Mesenchymal stem cell (in vitro differentiated cells and primary cell): ENCODE results near the gene ARRDC2.

ENCODE experiments used
- DNase-seq: peaks from one replicate; pipeline ENCODE4 v3.0.0-alpha.2; 2013
- H2AFZ ChIP-seq: one replicate; pipeline ENCODE4 v1.6.1; 2013; ENCODE audit warnings: low read depth, mild to moderate bottlenecking, control low read depth, inconsistent platforms, low read length, moderate library complexity
- H2AK5ac ChIP-seq: 2 replicates; pipeline ENCODE4 v1.6.1; 2013; ENCODE audit warnings: low read length, moderate library complexity, mild to moderate bottlenecking, inconsistent platforms; ENCODE audit not compliant: severe bottlenecking
- H2BK120ac ChIP-seq: one replicate; pipeline ENCODE4 v1.6.1; 2013; ENCODE audit warnings: low read depth, mild to moderate bottlenecking, inconsistent platforms, low read length, moderate library complexity
- H2BK12ac ChIP-seq, 2 experiments: one replicate each; pipeline ENCODE4 v1.6.1; 2013; ENCODE audit warnings: inconsistent platforms in 2 of 2, low read length in 2 of 2, mild to moderate bottlenecking in 2 of 2, moderate library complexity in 2 of 2, control low read depth in 1 of 2
- H2BK15ac ChIP-seq: one replicate; pipeline ENCODE4 v1.6.1; 2013; ENCODE audit warnings: mild to moderate bottlenecking, low read depth, inconsistent platforms; ENCODE audit not compliant: poor library complexity, severe bottlenecking
- H2BK5ac ChIP-seq: 2 replicates; pipeline ENCODE4 v1.6.1; 2013; ENCODE audit warnings: low read depth, mild to moderate bottlenecking, low read length, control low read depth, inconsistent platforms; ENCODE audit not compliant: poor library complexity, severe bottlenecking
- H3K14ac ChIP-seq, 2 experiments: one replicate each; pipeline ENCODE4 v1.6.1; 2013; ENCODE audit warnings: inconsistent platforms in 2 of 2, low read length in 2 of 2, control low read depth in 1 of 2, mild to moderate bottlenecking in 1 of 2, moderate library complexity in 1 of 2
- H3K18ac ChIP-seq, 2 experiments: one replicate each; pipeline ENCODE4 v1.6.1; 2013; ENCODE audit warnings: inconsistent platforms in 2 of 2, low read length in 2 of 2, control low read depth in 1 of 2, low read depth in 1 of 2, mild to moderate bottlenecking in 1 of 2
- H3K23ac ChIP-seq, 2 experiments: one replicate each; pipeline ENCODE4 v1.6.1; 2013; ENCODE audit warnings: inconsistent platforms in 2 of 2, low read length in 2 of 2, mild to moderate bottlenecking in 2 of 2, moderate library complexity in 2 of 2, control low read depth in 1 of 2
- H3K27ac ChIP-seq: 2 replicates; pipeline ENCODE4 v1.5.1; 2013; ENCODE audit warnings: mild to moderate bottlenecking, moderate library complexity, low read length, control low read depth, inconsistent platforms; ENCODE audit not compliant: poor library complexity, severe bottlenecking
- H3K27me3 ChIP-seq, 2 experiments: 2 replicates each; pipeline versions ENCODE4 v1.6.1 to v1.7.0; 2013; ENCODE audit warnings: low read length in 2 of 2, mild to moderate bottlenecking in 2 of 2, moderate library complexity in 2 of 2, control low read depth in 1 of 2, inconsistent platforms in 1 of 2; ENCODE audit not compliant: control insufficient read depth in 1 of 2, insufficient read depth in 1 of 2
- H3K36me3 ChIP-seq, 2 experiments: 2 replicates each; pipeline versions ENCODE4 v1.6.1 to v1.7.0; 2013; ENCODE audit warnings: low read length in 2 of 2, control low read depth in 1 of 2, inconsistent platforms in 1 of 2, low read depth in 1 of 2, mild to moderate bottlenecking in 1 of 2; ENCODE audit not compliant: insufficient read depth in 2 of 2, control insufficient read depth in 1 of 2
- H3K4ac ChIP-seq, 2 experiments: one replicate each; pipeline ENCODE4 v1.6.1; 2013; ENCODE audit warnings: inconsistent platforms in 2 of 2, low read length in 2 of 2, mild to moderate bottlenecking in 2 of 2, moderate library complexity in 2 of 2, control low read depth in 1 of 2, low read depth in 1 of 2
- H3K4me1 ChIP-seq: 2 replicates; pipeline ENCODE4 v1.6.1; 2013; ENCODE audit warnings: low read depth, low read length, control low read depth; ENCODE audit not compliant: control insufficient read depth, insufficient read depth
- H3K4me2 ChIP-seq: 2 replicates; pipeline ENCODE4 v1.6.1; 2013; ENCODE audit warnings: low read length, mild to moderate bottlenecking, inconsistent platforms; ENCODE audit not compliant: poor library complexity, severe bottlenecking
- H3K4me3 ChIP-seq, 2 experiments: 2 replicates each; pipeline versions ENCODE4 v1.5.1 to v1.7.0; 2013; ENCODE audit warnings: low read length in 2 of 2, mild to moderate bottlenecking in 2 of 2, control low read depth in 1 of 2, low read depth in 1 of 2; ENCODE audit not compliant: insufficient read depth in 1 of 2
- H3K79me1 ChIP-seq: replicated peaks from 2 replicates; pipeline ENCODE4 v1.6.1; 2013; ENCODE audit warnings: mild to moderate bottlenecking, control low read depth, low read length, inconsistent platforms; ENCODE audit not compliant: poor library complexity, severe bottlenecking
- H3K9ac ChIP-seq: 2 replicates; pipeline ENCODE4 v1.7.0; 2013; ENCODE audit warnings: mild to moderate bottlenecking, low read length, moderate library complexity
- H3K9me3 ChIP-seq: 2 replicates; pipeline ENCODE4 v1.7.0; 2013; ENCODE audit warnings: mild to moderate bottlenecking, low read length; ENCODE audit not compliant: control insufficient read depth
- H4K8ac ChIP-seq: one replicate; pipeline ENCODE4 v1.6.1; 2013; ENCODE audit warnings: inconsistent platforms, mild to moderate bottlenecking, low read length, moderate library complexity
- H4K91ac ChIP-seq: one replicate; pipeline ENCODE4 v1.6.1; 2013; ENCODE audit warnings: mild to moderate bottlenecking, low read length, inconsistent platforms
- WGBS: methylation state at CpG from one replicate; pipeline ENCODE4 v1.1.7; 2013; ENCODE audit warnings: mixed read lengths; 5-methylcytosine and 5-hydroxymethylcytosine counted together

Gene ARRDC2

DNA sequence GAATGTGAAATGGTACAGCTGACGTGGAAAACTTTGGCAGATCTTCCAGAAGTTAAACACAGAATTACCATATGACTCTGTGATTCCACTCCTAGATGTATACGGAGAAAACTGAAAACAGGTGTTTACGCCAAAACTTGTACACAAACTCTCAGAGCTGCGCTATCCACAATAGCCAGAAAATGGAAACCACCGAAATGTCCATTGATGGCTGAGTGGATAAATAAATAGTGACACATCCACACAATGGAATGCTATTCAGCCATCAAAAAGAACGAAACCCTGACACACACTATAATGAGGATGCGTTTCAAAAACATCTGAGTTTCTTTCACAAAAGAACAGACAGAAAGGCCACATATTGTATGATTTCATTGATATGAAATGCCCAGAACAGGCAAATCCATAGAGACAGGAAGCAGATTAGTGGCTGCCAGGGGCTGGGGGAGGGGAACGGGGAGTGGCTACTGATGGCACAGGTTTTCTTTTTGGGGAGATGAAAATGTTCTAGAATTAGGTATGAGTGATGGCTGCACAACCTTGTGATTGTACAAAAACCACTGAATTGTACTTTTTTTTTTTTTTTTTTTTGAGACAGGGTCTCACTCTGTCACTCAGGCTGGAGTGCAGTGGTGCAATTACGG lies 45.7 kb downstream of the ARRDC2 start:
- no peak overlapping the region for H2BK5ac ChIP-seq
- H2BK15ac ChIP-seq = no peak overlapping the region
- no peak overlapping the region for H2BK12ac ChIP-seq
- no peak overlapping the region for H3K4me2 ChIP-seq
- H4K8ac ChIP-seq = no peak overlapping the region
- no peaks in the 10 kb centered on the region for H3K36me3 ChIP-seq
- no peak overlapping the region for H2AK5ac ChIP-seq
- H3K4me1 ChIP-seq = peaks cover 6% of the 10 kb centered on the region
- H3K79me1 ChIP-seq = no peaks in the 10 kb centered on the region
- H2BK120ac ChIP-seq = no peak overlapping the region
- 86% methylated on average over 9 of the region's 9 CpGs for WGBS
- H3K27me3 ChIP-seq = no peaks in the 10 kb centered on the region
- no peak overlapping the region for H3K27ac ChIP-seq
- no peak overlapping the region for H3K4ac ChIP-seq
- no peak overlapping the region for H3K9ac ChIP-seq
- no peaks in the 10 kb centered on the region for H3K9me3 ChIP-seq
- no peak overlapping the region for H4K91ac ChIP-seq
- DNase-seq = peak; percentile 62
- no peak overlapping the region for H3K18ac ChIP-seq
- H2AFZ ChIP-seq = no peak overlapping the region
- no peak overlapping the region for H3K23ac ChIP-seq
- no peak overlapping the region for H3K4me3 ChIP-seq
- H3K14ac ChIP-seq = no peak overlapping the region

DNA sequence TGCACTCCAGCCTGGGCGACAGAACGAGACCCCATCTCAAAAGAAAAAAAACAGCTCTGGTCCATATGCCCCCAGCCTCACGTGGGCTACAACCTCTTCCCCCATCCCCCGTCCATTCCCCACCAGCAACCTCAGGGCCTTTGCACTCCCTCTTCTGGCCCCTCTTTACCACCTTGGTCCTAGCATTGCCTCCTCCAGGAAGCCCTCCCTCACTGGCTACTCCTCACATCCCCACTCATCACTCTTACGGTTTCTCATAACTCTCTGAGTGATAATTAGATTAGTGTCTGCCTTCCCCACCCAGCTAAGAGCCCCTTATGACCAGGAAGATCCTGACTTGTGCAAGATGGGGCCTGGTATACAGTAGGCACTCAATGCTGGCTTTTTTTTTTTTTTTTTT lies 48.0 kb downstream of the ARRDC2 start:
- Histone ChIP-seq H3K4me3 (no peak overlapping the region), H3K4ac (no peak overlapping the region), H3K14ac (no peak overlapping the region), H3K9me3 (no peaks in the 10 kb centered on the region), H3K9ac (no peak overlapping the region), H2BK5ac (no peak overlapping the region), H3K4me2 (no peak overlapping the region), H2AK5ac (no peak overlapping the region), H3K27ac (no peak overlapping the region), H4K91ac (no peak overlapping the region), H3K23ac (no peak overlapping the region), H3K79me1 (no peaks in the 10 kb centered on the region), H3K36me3 (no peaks in the 10 kb centered on the region), H2BK12ac (no peak overlapping the region), H3K4me1 (peaks cover 6% of the 10 kb centered on the region), H2BK120ac (no peak overlapping the region), H2BK15ac (no peak overlapping the region), H3K18ac (no peak overlapping the region), H4K8ac (no peak overlapping the region), H2AFZ (no peak overlapping the region), H3K27me3 (peaks cover 6 to 14% of the 10 kb centered on the region in 2 experiments)
- WGBS = 80% methylated on average over 5 of the region's 5 CpGs
- no peak for DNase-seq

- Histone ChIP-seq H3K4me3 (no peak overlapping the region), H4K91ac (no peak overlapping the region), H3K4ac (no peak overlapping the region), H3K18ac (peak overlapping the region in 1 of 2 experiments; percentile 74), H4K8ac (peak overlapping the region; percentile 81), H2AK5ac (no peak overlapping the region), H3K27me3 (peaks cover 6 to 23% of the 10 kb centered on the region in 2 experiments), H2BK5ac (no peak overlapping the region), H2BK15ac (no peak overlapping the region), H2BK120ac (no peak overlapping the region), H3K36me3 (no peaks in the 10 kb centered on the region), H2AFZ (no peak overlapping the region), H3K4me2 (no peak overlapping the region), H3K9ac (no peak overlapping the region), H3K23ac (no peak overlapping the region), H3K79me1 (no peaks in the 10 kb centered on the region), H3K9me3 (no peaks in the 10 kb centered on the region), H3K14ac (no peak overlapping the region), H2BK12ac (no peak overlapping the region), H3K27ac (no peak overlapping the region), H3K4me1 (peaks cover 6% of the 10 kb centered on the region)
- WGBS = 89% methylated on average over 6 of the region's 6 CpGs
- peak; percentile 24 for DNase-seq
Measured at GRCh38 chr19:18057557-18057956, 49.6 kb downstream of the ARRDC2 start.

DNA sequence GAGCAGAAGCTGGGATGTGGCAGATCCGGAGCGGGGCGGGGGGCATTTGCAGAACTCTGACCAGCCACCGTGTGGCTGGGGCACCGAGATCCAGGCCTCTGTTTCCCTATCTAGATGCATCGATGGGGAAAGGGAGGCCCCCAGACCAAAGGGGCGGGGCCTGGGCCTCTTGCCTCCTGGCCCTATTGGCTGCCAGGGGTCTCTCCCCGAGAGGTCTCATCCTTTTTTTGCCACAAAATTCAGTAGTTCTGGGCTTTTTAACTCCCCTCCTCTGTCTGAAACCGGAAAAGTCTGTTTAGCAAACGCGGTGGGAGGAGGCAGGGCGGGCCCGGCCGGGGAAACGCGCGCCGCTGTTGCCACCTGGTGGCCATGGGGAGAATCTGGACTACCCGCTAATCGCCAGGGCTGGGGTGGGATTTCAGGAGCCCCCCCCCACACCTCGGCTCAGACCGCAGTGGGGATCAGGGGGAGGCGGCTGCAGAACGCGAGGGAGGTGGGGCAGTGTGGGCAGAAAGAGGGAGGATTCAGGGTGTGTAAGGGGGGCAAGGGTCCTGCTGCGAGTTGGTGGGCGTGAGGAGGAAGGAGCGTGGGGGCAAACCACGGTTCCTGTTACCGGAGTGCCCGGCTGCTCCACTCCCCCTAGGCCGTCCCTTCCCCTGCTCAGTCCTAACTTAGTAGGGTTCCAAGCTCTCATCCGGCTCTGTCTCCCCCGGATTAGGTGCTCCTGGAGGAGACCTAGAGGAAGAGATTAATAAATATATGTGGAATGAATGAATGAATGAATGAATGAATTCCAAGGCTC lies 50.4 kb downstream of the ARRDC2 start:
- Histone ChIP-seq H3K4me2 (peak overlapping the region; percentile 45), H3K79me1 (no peaks in the 10 kb centered on the region), H3K9me3 (no peaks in the 10 kb centered on the region), H2BK120ac (peak overlapping the region; percentile 83), H3K4me3 (peak overlapping the region in 1 of 2 experiments; percentile 18), H3K27ac (peak overlapping the region; percentile 39), H2AK5ac (no peak overlapping the region), H3K23ac (no peak overlapping the region), H3K27me3 (peaks cover 6 to 27% of the 10 kb centered on the region in 2 experiments), H3K18ac (peak overlapping the region; percentile 37 to 60), H2BK12ac (peak overlapping the region in 1 of 2 experiments; percentile 37), H2BK15ac (peak overlapping the region; percentile 66), H4K91ac (peak overlapping the region; percentile 77), H3K36me3 (no peaks in the 10 kb centered on the region), H3K4me1 (peaks cover 6% of the 10 kb centered on the region), H3K14ac (no peak overlapping the region), H3K9ac (peak overlapping the region; percentile 75), H2AFZ (no peak overlapping the region), H3K4ac (peak overlapping the region in 1 of 2 experiments; percentile 73), H4K8ac (peak overlapping the region; percentile 81), H2BK5ac (no peak overlapping the region)
- peak; percentile 83 for DNase-seq
- WGBS = 9% methylated on average over 31 of the region's 34 CpGs
